Vagina (tissue), 2 donors: ENCODE measurements around the gene PDE1C. TPM values are rescaled to one million over a fixed set of nuclear protein-coding genes. Genes with fewer than 3 reads are reported as not detected.

Experiments
- DNase-seq, 2 donors: peaks; one replicate each; pipeline ENCODE4 v3.0.0-alpha.2; 2017; ENCODE audit errors: extremely low spot score in 2 of 2
- H3K27ac ChIP-seq: fragments of 200-600 bp; sonication (generic); one replicate; pipeline ENCODE4 v1.5.1; 2019
- H3K27me3 ChIP-seq: fragments of 200-600 bp; sonication (generic); one replicate; pipeline ENCODE4 v1.5.1; 2019
- H3K36me3 ChIP-seq, 2 donors: fragments of 200-600 bp; sonication (generic); one replicate each; pipeline ENCODE4 v1.5.1; 2017 to 2019
- H3K4me1 ChIP-seq: fragments of 200-600 bp; sonication (generic); one replicate; pipeline ENCODE4 v1.5.1; 2019
- H3K4me3 ChIP-seq, 2 donors: fragments of 200-600 bp; sonication (generic); 1 replicate in 1 of 2; 2 replicates in 1 of 2; pipeline ENCODE4 v1.5.1; 2016 to 2019
- H3K9me3 ChIP-seq: fragments of 200-600 bp; sonication (generic); one replicate; pipeline ENCODE4 v1.5.1; 2019
- POLR2A ChIP-seq, 2 donors: fragments of 450-650 bp; IDR thresholded peaks; one replicate each; pipeline ENCODE4 v1.6.1; 2017; ENCODE audit warnings: antibody characterized with exemption in 2 of 2, mild to moderate bottlenecking in 2 of 2, moderate library complexity in 2 of 2
- POLR2AphosphoS5 ChIP-seq, 2 donors: sonication (generic); formaldehyde crosslinking; IDR thresholded peaks; one replicate each; pipeline ENCODE4 v1.9.0; 2017; ENCODE audit warnings: antibody characterized with exemption in 2 of 2, mild to moderate bottlenecking in 2 of 2, low read depth in 1 of 2; ENCODE audit not compliant: insufficient read depth in 1 of 2
- intact Hi-C: fragments of 100-400 bp; cut with DNase I; formaldehyde crosslinking; loops from one replicate; pipeline ENCODE4 v1.15.1; 2023
- total RNA-seq: library from RNA; depleted of rRNA; stranded (reverse); fragments of >200 nt; gene quantifications from one replicate; pipeline ENCODE4 v1.2.3, GENCODE V29; 2016
- TF ChIP-seq, protein P1 (sequence below), 3 experiments: fragments of 450-650 bp in 2 of 3; fragments of 200-600 bp in 1 of 3; sonication (generic) in 1 of 3; IDR thresholded peaks; one replicate each; pipeline ENCODE4 v1.5.1; 2017 to 2019; ENCODE audit warnings: antibody characterized with exemption in 3 of 3, mild to moderate bottlenecking in 2 of 3, moderate library complexity in 2 of 3

PDE1C gene
- total RNA-seq, 1 donor from 2014 or later, result 19.2 TPM

DNA sequence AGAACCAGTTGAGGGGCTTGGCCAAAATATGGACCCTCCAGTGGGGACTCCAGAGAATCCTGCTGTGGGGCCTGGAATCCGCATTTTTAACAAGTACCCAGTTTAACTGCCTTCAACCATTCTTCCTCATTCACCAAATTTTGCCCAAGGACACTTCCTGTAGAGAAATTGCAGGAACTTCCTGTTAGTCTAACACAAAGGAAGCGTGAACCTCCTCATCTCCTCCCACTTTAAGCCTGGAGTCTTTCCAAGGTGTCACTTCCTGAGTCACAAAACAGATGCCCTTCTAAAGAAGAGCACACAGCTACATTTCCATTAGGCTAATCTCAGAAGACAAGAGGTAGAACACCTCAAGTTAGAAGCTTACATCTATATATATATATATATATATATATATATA lies 194.8 kb downstream of the PDE1C start:
- H3K4me3 ChIP-seq, result no peak overlapping the region

DNA sequence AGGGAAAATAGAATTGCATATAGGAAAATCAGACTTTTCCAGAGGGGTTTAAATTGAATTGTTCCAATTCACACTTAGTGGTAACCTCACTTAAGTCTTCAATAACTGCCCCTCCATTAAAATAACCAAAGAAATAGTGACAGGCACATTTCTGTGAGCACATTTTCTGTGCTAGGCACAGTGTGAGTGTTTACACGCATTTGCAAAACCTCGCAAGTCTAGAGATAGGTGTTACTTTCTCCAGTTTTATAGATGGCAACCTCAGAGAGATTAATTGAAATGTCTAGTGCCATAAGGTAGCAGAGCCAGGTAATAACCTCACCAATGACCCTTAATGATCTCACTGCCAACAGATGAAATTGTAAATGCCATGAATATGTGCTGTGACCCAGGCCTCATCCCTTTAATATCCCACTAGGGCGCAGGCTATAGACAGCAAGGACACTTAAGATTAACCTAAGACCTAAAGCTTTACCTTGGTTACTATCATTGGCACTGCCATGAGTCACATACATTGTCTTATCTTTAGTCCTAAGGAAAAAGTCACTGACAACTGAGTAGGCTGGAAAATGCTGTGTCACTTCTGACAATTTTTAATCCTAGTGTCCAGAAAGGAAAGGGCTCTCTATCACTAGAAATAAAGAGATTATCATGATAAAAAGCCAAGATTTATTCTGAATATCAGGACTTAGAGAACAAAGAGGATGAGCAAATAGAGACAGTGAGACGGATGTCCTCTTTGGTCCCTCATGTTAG lies 195.4 kb downstream of the PDE1C start:
- intact Hi-C loops, result no loop called here

More for the DNA sequence above, 194.8 kb downstream of the PDE1C start:
- no peak overlapping the region for H3K27ac ChIP-seq
- intact Hi-C loops, result no loop called here
- H3K4me1 ChIP-seq, result no peaks in the 10 kb centered on the region
- H3K27me3 ChIP-seq, result no peaks in the 10 kb centered on the region
- no peak for TF ChIP-seq POLR2AphosphoS5 (IDR thresholded peaks at IDR 0.05; ENCODE audit: insufficient read depth in 1 of 2, low read depth in 1 of 2)
- no peaks in the 10 kb centered on the region for H3K9me3 ChIP-seq
- H3K36me3 ChIP-seq, result no peaks in the 10 kb centered on the region
- DNase-seq, result no peak

DNA sequence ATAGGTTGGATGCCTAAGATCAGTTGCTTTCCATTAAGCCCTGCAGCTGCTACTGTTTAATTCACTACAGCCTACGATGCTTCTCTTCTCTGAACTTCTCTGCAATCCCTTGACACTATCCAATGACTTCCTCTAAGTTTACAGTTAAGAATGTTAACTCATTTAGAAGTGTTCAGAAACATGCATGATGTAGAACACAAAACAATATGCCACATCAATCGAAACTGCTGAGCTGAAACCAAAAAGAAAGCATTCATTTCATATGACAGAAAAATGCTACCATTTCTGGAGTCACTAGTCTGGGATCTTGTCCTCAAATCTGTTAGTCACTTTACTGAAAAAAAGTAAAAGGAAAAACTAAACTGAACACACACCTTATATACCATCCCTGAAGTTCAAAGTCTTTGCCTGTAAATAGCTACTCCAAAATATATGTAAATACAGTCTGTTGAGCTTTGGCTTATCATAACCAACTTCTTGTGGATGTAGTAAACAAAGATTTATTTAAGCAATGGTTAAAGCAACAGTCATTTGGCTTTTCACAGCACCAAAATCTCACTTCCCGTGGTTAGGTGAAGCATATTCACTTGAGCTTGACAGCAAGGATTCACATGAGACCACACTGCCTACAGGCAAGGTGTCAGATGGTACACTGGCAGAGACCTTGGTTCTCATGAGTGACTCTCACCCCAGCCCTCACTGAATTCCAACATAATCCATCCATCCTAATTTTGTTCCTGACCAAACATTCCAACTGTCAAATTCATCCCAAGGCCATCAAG lies 196.2 kb downstream of the PDE1C start:
- no peaks in the 10 kb centered on the region for H3K9me3 ChIP-seq
- no peak overlapping the region for H3K27ac ChIP-seq
- no peak overlapping the region for H3K4me3 ChIP-seq
- no peaks in the 10 kb centered on the region for H3K36me3 ChIP-seq
- TF ChIP-seq POLR2AphosphoS5 (IDR thresholded peaks at IDR 0.05; ENCODE audit: insufficient read depth in 1 of 2, low read depth in 1 of 2), result no peak
- TF ChIP-seq, protein P1, sequence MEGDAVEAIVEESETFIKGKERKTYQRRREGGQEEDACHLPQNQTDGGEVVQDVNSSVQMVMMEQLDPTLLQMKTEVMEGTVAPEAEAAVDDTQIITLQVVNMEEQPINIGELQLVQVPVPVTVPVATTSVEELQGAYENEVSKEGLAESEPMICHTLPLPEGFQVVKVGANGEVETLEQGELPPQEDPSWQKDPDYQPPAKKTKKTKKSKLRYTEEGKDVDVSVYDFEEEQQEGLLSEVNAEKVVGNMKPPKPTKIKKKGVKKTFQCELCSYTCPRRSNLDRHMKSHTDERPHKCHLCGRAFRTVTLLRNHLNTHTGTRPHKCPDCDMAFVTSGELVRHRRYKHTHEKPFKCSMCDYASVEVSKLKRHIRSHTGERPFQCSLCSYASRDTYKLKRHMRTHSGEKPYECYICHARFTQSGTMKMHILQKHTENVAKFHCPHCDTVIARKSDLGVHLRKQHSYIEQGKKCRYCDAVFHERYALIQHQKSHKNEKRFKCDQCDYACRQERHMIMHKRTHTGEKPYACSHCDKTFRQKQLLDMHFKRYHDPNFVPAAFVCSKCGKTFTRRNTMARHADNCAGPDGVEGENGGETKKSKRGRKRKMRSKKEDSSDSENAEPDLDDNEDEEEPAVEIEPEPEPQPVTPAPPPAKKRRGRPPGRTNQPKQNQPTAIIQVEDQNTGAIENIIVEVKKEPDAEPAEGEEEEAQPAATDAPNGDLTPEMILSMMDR (IDR thresholded peaks at IDR 0.05), result no peak
- no peaks in the 10 kb centered on the region for H3K27me3 ChIP-seq
- intact Hi-C loops, result no loop called here
- H3K4me1 ChIP-seq, result no peaks in the 10 kb centered on the region
- no peak for DNase-seq

More for the DNA sequence above, 195.4 kb downstream of the PDE1C start:
- Histone ChIP-seq H3K36me3 (no peaks in the 10 kb centered on the region), H3K27me3 (no peaks in the 10 kb centered on the region), H3K9me3 (no peaks in the 10 kb centered on the region), H3K4me3 (no peak overlapping the region), H3K4me1 (no peaks in the 10 kb centered on the region), H3K27ac (no peak overlapping the region)
- TF ChIP-seq POLR2AphosphoS5 (IDR thresholded peaks at IDR 0.05; ENCODE audit: insufficient read depth in 1 of 2, low read depth in 1 of 2), result no peak
- TF ChIP-seq, protein P1 (IDR thresholded peaks at IDR 0.05), result no peak
- no peak for TF ChIP-seq POLR2A (IDR thresholded peaks at IDR 0.05)
- DNase-seq, result no peak

DNA sequence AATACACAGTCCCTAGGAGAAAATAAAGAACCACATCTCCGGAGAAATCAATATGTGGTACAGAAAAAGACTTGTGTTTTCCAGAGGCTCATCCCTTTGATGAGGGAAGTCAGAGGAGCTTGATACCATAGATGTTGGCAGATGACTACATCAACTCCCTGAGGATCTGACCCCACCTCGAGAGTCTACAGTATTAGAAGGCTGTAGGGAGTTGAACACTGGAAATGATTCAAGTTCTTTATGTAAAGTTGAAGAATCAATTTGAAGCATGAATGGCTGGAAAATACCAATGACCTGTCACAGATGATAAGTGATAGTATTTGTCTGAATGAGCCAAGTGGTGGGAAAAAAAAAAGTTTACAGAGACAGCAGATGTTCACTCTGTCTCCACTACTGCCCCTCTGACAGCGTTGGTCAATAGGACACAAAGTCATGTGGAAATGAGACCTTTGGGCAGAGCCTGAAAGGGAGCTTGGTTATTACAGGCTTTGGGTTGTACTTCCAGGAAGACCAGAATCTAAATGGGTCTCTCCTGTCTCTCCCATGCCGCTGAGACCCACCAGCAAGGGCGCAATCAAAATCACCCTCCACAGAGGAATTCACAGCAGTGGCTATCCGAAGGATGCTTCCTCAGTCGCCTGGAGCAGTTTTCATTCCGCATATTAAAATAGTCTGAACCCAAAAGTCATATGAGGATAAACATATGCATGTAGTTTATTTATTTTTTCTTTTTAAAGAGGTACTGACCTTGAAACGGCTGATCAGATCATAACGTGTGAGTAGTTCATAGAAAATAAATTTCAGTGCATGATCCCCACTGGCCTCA lies 197.4 kb downstream of the PDE1C start:
- intact Hi-C loops, result no loop called here

DNA sequence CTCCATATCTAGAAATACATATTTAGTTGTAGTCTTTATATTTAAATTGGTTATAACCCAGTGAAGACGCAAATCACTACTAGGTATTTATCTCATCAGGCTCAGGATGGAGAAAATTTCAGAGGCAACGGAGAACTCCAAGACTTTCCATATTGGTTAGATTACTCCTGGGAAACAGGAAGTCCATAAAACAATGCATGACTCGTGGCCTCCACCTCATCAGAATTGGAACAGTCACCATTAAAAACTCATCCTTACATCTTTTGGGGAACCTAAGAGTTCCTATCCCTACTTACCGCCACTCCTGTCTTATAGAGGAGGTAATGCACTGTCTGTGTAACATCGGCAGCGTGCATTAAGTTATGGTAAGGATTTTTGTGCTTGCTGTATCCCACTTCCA lies 205.6 kb downstream of the PDE1C start:
- H3K4me3 ChIP-seq, result no peak overlapping the region
- DNase-seq, result no peak
- intact Hi-C loops, result no loop called here
- no peaks in the 10 kb centered on the region for H3K27me3 ChIP-seq
- TF ChIP-seq, protein P1 (IDR thresholded peaks at IDR 0.05), result no peak
- TF ChIP-seq POLR2A (IDR thresholded peaks at IDR 0.05), result no peak
- no peak for TF ChIP-seq POLR2AphosphoS5 (IDR thresholded peaks at IDR 0.05; ENCODE audit: insufficient read depth in 1 of 2, low read depth in 1 of 2)
- H3K27ac ChIP-seq, result no peak overlapping the region
- H3K4me1 ChIP-seq, result no peaks in the 10 kb centered on the region
- H3K9me3 ChIP-seq, result no peaks in the 10 kb centered on the region
- H3K36me3 ChIP-seq, result no peaks in the 10 kb centered on the region

More for the DNA sequence above, 197.4 kb downstream of the PDE1C start:
- Histone ChIP-seq H3K36me3 (no peaks in the 10 kb centered on the region), H3K4me3 (no peak overlapping the region), H3K27ac (no peak overlapping the region), H3K9me3 (no peaks in the 10 kb centered on the region), H3K27me3 (no peaks in the 10 kb centered on the region), H3K4me1 (no peaks in the 10 kb centered on the region)
- TF ChIP-seq, protein P1 (IDR thresholded peaks at IDR 0.05), result no peak
- TF ChIP-seq POLR2AphosphoS5 (IDR thresholded peaks at IDR 0.05; ENCODE audit: insufficient read depth in 1 of 2, low read depth in 1 of 2), result no peak
- no peak for DNase-seq
